ENCODE data around the gene SPATA33. TPM values are rescaled to one million over a fixed set of nuclear protein-coding genes. Genes with fewer than 3 reads are reported as not detected.

The SPATA33 gene
- 2.2 and 3.3 TPM in 2 replicates for total RNA-seq

GRCh38 chr16:89657442-89658220 lies at the start of gene SPATA33, which contains the start of gene CHMP1A:
TSS of gene SPATA33 (plus strand) at chr16:89657836. CDS start at chr16:89657912, 76 bp downstream.
TSS of gene CHMP1A (minus strand) at chr16:89657708. CDS start at chr16:89657588, 120 bp downstream.
- DNase-seq (ENCODE audit: low read depth, low spot score), result peak; percentile 35

- no peak for DNase-seq (ENCODE audit: low read depth, low spot score)
These were observed 49.5 kb upstream of the SPATA33 start for GRCh38 chr16:89607937-89608740.

GRCh38 chr16:89610108-89610453 lies 47.6 kb upstream of the SPATA33 start:
- DNase-seq (ENCODE audit: low read depth, low spot score), result no peak

GRCh38 chr16:89612415-89613166 lies 45.0 kb upstream of the SPATA33 start:
- DNase-seq (ENCODE audit: low read depth, low spot score), result no peak

- DNase-seq (ENCODE audit: low read depth, low spot score), result no peak
These were observed 44.2 kb upstream of the SPATA33 start, which contains the start of gene DPEP1 for GRCh38 chr16:89613231-89613953. TSS of gene DPEP1 (plus strand) at chr16:89613642. CDS start at chr16:89630411, 16,769 bp downstream.

GRCh38 chr16:89613954-89614459 lies 43.6 kb upstream of the SPATA33 start:
- DNase-seq (ENCODE audit: low read depth, low spot score), result no peak

GRCh38 chr16:89615176-89615575 lies 42.5 kb upstream of the SPATA33 start:
- DNase-seq (ENCODE audit: low read depth, low spot score), result no peak

GRCh38 chr16:89615596-89616090 lies 42.0 kb upstream of the SPATA33 start:
- no peak for DNase-seq (ENCODE audit: low read depth, low spot score)

- no peak for DNase-seq (ENCODE audit: low read depth, low spot score)
These were observed 41.0 kb upstream of the SPATA33 start for GRCh38 chr16:89616623-89617022.

- no peak for DNase-seq (ENCODE audit: low read depth, low spot score)
These were observed 40.6 kb upstream of the SPATA33 start for GRCh38 chr16:89617036-89617435.

GRCh38 chr16:89618109-89618998 lies 39.3 kb upstream of the SPATA33 start:
- no peak for DNase-seq (ENCODE audit: low read depth, low spot score)

GRCh38 chr16:89619840-89620239 lies 37.8 kb upstream of the SPATA33 start:
- DNase-seq (ENCODE audit: low read depth, low spot score), result no peak

GRCh38 chr16:89620406-89620841 lies 37.2 kb upstream of the SPATA33 start:
- DNase-seq (ENCODE audit: low read depth, low spot score), result no peak

- DNase-seq (ENCODE audit: low read depth, low spot score), result no peak
These were observed 36.4 kb upstream of the SPATA33 start for GRCh38 chr16:89621136-89621697.

GRCh38 chr16:89621698-89622409 lies 35.8 kb upstream of the SPATA33 start:
- no peak for DNase-seq (ENCODE audit: low read depth, low spot score)

- peak; percentile 66 for DNase-seq (ENCODE audit: low read depth, low spot score)
These were observed 34.0 kb upstream of the SPATA33 start for GRCh38 chr16:89623511-89624261.
